Measurements from ENCODE around the gene ADCY9. TPM values are rescaled to one million over a fixed set of nuclear protein-coding genes. Genes with fewer than 3 reads are reported as not detected.

Gene ADCY9
- total RNA-seq, 1 donor from 2014 or later = 11.4 TPM

- Histone ChIP-seq H2AFZ (ENCODE audit: low read depth, low read length) (no peak overlapping the region), H3K36me3 (ENCODE audit: insufficient read depth, low read length) (no peaks in the 10 kb centered on the region), H3K4me2 (ENCODE audit: low read length) (no peak overlapping the region), H3K27me3 (ENCODE audit: insufficient read depth, low read length) (no peaks in the 10 kb centered on the region), H3K9ac (ENCODE audit: low read length) (no peak overlapping the region), H3K9me3 (ENCODE audit: insufficient read depth, low read depth, low read length) (no peaks in the 10 kb centered on the region), H3K27ac (ENCODE audit: low read depth, low read length) (no peak overlapping the region), H3K79me2 (ENCODE audit: insufficient read depth, low read length) (no peaks in the 10 kb centered on the region), H3K4me1 (ENCODE audit: insufficient read depth, low read length) (peaks cover 10% of the 10 kb centered on the region), H3K4me3 (ENCODE audit: insufficient read depth, low read depth, low read length) (no peak overlapping the region), H4K20me1 (ENCODE audit: insufficient read depth, low read length) (no peaks in the 10 kb centered on the region)
- H3K4me1 Mint-ChIP-seq (ENCODE audit: low read depth, unreplicated experiment) = peaks cover 11% of the 10 kb centered on the region
- FAIRE-seq = no peak
- TF ChIP-seq EZH2 (IDR thresholded peaks at IDR 0.05; ENCODE audit: insufficient read depth, low read length) = no peak
- TF ChIP-seq CTCF (IDR thresholded peaks at IDR 0.05; ENCODE audit: insufficient read depth, low read depth, low read length) = no peak
- H3K27me3 Mint-ChIP-seq (ENCODE audit: low read depth, unreplicated experiment) = peaks cover 3% of the 10 kb centered on the region
- no peaks in the 10 kb centered on the region for H3K9me3 Mint-ChIP-seq (ENCODE audit: unreplicated experiment)
- H3K27ac Mint-ChIP-seq (ENCODE audit: unreplicated experiment) = no peak overlapping the region
- peaks cover 5% of the 10 kb centered on the region for H3K36me3 Mint-ChIP-seq (ENCODE audit: low read depth, unreplicated experiment)
- DNase-seq (ENCODE audit: low read depth) = no peak
- H3K4me3 Mint-ChIP-seq (ENCODE audit: unreplicated experiment) = no peak overlapping the region
Measured at GRCh38 chr16:4003576-4003975, 112.7 kb downstream of the ADCY9 start.

- no peak for DNase-seq (ENCODE audit: low read depth)
- H3K27me3 ChIP-seq (ENCODE audit: insufficient read depth, low read length) = no peaks in the 10 kb centered on the region
- no peak overlapping the region for H3K9ac ChIP-seq (ENCODE audit: low read length)
- peaks cover 3% of the 10 kb centered on the region for H3K27me3 Mint-ChIP-seq (ENCODE audit: low read depth, unreplicated experiment)
- no peaks in the 10 kb centered on the region for H4K20me1 ChIP-seq (ENCODE audit: insufficient read depth, low read length)
- no peaks in the 10 kb centered on the region for H3K79me2 ChIP-seq (ENCODE audit: insufficient read depth, low read length)
- no peak overlapping the region for H3K27ac ChIP-seq (ENCODE audit: low read depth, low read length)
- no peaks in the 10 kb centered on the region for H3K9me3 ChIP-seq (ENCODE audit: insufficient read depth, low read depth, low read length)
- peaks cover 5% of the 10 kb centered on the region for H3K36me3 Mint-ChIP-seq (ENCODE audit: low read depth, unreplicated experiment)
- no peak overlapping the region for H3K4me3 Mint-ChIP-seq (ENCODE audit: unreplicated experiment)
- H3K4me3 ChIP-seq (ENCODE audit: insufficient read depth, low read depth, low read length) = no peak overlapping the region
- no peak overlapping the region for H3K4me2 ChIP-seq (ENCODE audit: low read length)
- FAIRE-seq = no peak
- no peaks in the 10 kb centered on the region for H3K36me3 ChIP-seq (ENCODE audit: insufficient read depth, low read length)
- peaks cover 11% of the 10 kb centered on the region for H3K4me1 Mint-ChIP-seq (ENCODE audit: low read depth, unreplicated experiment)
- H3K4me1 ChIP-seq (ENCODE audit: insufficient read depth, low read length) = peaks cover 10% of the 10 kb centered on the region
- H2AFZ ChIP-seq (ENCODE audit: low read depth, low read length) = no peak overlapping the region
- H3K27ac Mint-ChIP-seq (ENCODE audit: unreplicated experiment) = no peak overlapping the region
- H3K9me3 Mint-ChIP-seq (ENCODE audit: unreplicated experiment) = no peaks in the 10 kb centered on the region
- TF ChIP-seq CTCF (IDR thresholded peaks at IDR 0.05; ENCODE audit: insufficient read depth, low read depth, low read length) (no peak), EZH2 (IDR thresholded peaks at IDR 0.05; ENCODE audit: insufficient read depth, low read length) (no peak)
Measured at GRCh38 chr16:4003166-4003565, 113.1 kb downstream of the ADCY9 start.

- no peak overlapping the region for H2AFZ ChIP-seq (ENCODE audit: low read depth, low read length)
Measured at GRCh38 chr16:4002121-4002520, 114.1 kb downstream of the ADCY9 start.

More at GRCh38 chr16:4002121-4002520, 114.1 kb downstream of the ADCY9 start:
- no peak overlapping the region for H3K27ac Mint-ChIP-seq (ENCODE audit: unreplicated experiment)
- no peaks in the 10 kb centered on the region for H3K9me3 ChIP-seq (ENCODE audit: insufficient read depth, low read depth, low read length)
- TF ChIP-seq CTCF (IDR thresholded peaks at IDR 0.05; ENCODE audit: insufficient read depth, low read depth, low read length) (no peak), EZH2 (IDR thresholded peaks at IDR 0.05; ENCODE audit: insufficient read depth, low read length) (no peak)
- no peaks in the 10 kb centered on the region for H4K20me1 ChIP-seq (ENCODE audit: insufficient read depth, low read length)
- H3K9ac ChIP-seq (ENCODE audit: low read length) = no peak overlapping the region
- no peaks in the 10 kb centered on the region for H3K27me3 ChIP-seq (ENCODE audit: insufficient read depth, low read length)
- FAIRE-seq (no peak), DNase-seq (ENCODE audit: low read depth) (no peak)
- no peak overlapping the region for H3K4me2 ChIP-seq (ENCODE audit: low read length)
- H3K4me1 Mint-ChIP-seq (ENCODE audit: low read depth, unreplicated experiment) = peaks cover 11% of the 10 kb centered on the region
- peaks cover 5% of the 10 kb centered on the region for H3K36me3 Mint-ChIP-seq (ENCODE audit: low read depth, unreplicated experiment)
- H3K4me3 ChIP-seq (ENCODE audit: insufficient read depth, low read depth, low read length) = no peak overlapping the region
- no peaks in the 10 kb centered on the region for H3K79me2 ChIP-seq (ENCODE audit: insufficient read depth, low read length)
- H3K4me1 ChIP-seq (ENCODE audit: insufficient read depth, low read length) = peaks cover 10% of the 10 kb centered on the region
- no peak overlapping the region for H3K27ac ChIP-seq (ENCODE audit: low read depth, low read length)
- H3K9me3 Mint-ChIP-seq (ENCODE audit: unreplicated experiment) = no peaks in the 10 kb centered on the region
- H3K27me3 Mint-ChIP-seq (ENCODE audit: low read depth, unreplicated experiment) = peaks cover 2% of the 10 kb centered on the region
- no peaks in the 10 kb centered on the region for H3K36me3 ChIP-seq (ENCODE audit: insufficient read depth, low read length)
- no peak overlapping the region for H3K4me3 Mint-ChIP-seq (ENCODE audit: unreplicated experiment)

Measured in astrocyte (in vitro differentiated cells and primary cell).